Measurements from ENCODE around the gene CYP17A1. TPM values are rescaled to one million over a fixed set of nuclear protein-coding genes. Genes with fewer than 3 reads are reported as not detected.

Gene CYP17A1
- total and polyA plus RNA-seq, 2 donors (not counting 1 experiment from before 2014, with no cell fraction given): not detected

DNA sequence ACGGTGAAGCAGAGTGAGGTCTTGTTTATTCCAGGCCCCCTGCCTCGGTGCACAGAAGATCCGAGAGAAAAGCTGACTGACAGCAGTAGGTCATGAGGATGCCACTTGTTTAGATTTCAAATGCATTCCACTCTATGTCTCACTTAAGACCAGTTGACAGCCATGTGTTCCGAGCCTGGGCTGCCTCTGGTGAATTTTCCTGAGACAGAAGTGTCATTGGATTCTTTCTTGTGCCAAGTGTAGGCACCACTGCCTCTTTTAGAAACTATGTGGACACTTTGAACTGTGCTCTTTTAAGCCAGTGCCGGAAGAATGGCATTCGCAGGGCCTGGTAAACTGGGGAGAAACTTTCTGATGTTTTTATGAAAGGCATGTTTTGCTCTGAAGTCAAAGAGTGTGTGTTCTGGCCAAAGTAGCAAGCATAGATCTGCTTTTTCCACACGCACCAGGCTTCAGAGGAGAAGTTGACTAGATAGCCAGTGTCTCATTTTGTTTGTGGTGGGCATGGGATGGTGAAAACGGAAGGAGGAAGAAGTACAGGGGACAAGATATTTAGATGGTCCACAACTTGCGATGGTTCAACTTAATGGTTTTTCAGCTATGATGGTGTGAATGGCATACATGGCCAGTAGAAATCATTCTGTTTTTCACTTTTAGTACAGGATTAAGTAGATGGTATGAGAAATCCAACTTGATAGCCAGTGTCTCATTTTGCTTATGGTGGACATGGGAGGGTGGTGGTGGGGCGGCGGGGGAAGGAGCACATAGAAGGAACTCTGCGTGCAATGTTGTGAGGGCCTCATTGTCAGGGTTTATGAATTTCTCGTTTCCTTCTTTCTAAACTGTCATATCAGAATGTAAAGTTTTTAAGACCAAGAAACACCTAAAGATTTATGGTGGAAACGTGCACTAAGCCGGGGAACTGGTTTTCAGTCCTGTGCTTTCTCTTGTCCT, 41.5 kb downstream of the CYP17A1 start:
- Histone ChIP-seq H3K36me3 (ENCODE audit: control insufficient read depth, insufficient read depth, low read length) (peaks cover 4% of the 10 kb centered on the region), H4K20me1 (ENCODE audit: control insufficient read depth, extremely low read depth, insufficient read depth, low read length) (no peaks in the 10 kb centered on the region), H3K4me3 (replicated peaks in 1 of 4; ENCODE audit: control extremely low read depth in 1 of 4, insufficient read depth in 1 of 4, low read depth in 3 of 4, low read length in 4 of 4) (no peak overlapping the region), H3K27me3 (ENCODE audit: control insufficient read depth, insufficient read depth, low read length) (no peaks in the 10 kb centered on the region), H3K4me1 (ENCODE audit: control insufficient read depth, extremely low read depth, insufficient read depth, low read length) (peaks cover 10% of the 10 kb centered on the region), H3K79me2 (ENCODE audit: control insufficient read depth, insufficient read depth, low read length) (no peaks in the 10 kb centered on the region), H3K4me2 (ENCODE audit: extremely low read depth, insufficient read depth, low read length) (no peak overlapping the region), H3K9ac (ENCODE audit: insufficient read depth, low read length) (no peak overlapping the region), H3K27ac (ENCODE audit: insufficient read depth, low read length) (no peak overlapping the region), H2AFZ (ENCODE audit: low read length) (no peak overlapping the region), H3K9me3 (ENCODE audit: control insufficient read depth, insufficient read depth, low read depth, low read length) (no peaks in the 10 kb centered on the region)
- DNase-seq (ENCODE audit: low read depth in 2 of 2): no peak
- TF ChIP-seq EZH2 (IDR thresholded peaks at IDR 0.05; ENCODE audit: low read length, missing control alignments) (no peak), CTCF (conservative IDR thresholded peaks at IDR 0.05 in 1 of 2, IDR thresholded peaks at IDR 0.05 in 1 of 2; ENCODE audit: low read depth in 1 of 2, low read length in 2 of 2) (no peak)

- Histone ChIP-seq H3K27ac (ENCODE audit: insufficient read depth, low read length) (no peak overlapping the region), H3K79me2 (ENCODE audit: control insufficient read depth, insufficient read depth, low read length) (peaks cover 2% of the 10 kb centered on the region), H3K4me3 (replicated peaks in 1 of 4; ENCODE audit: control extremely low read depth in 1 of 4, insufficient read depth in 1 of 4, low read depth in 3 of 4, low read length in 4 of 4) (no peak overlapping the region), H3K9ac (ENCODE audit: insufficient read depth, low read length) (no peak overlapping the region), H4K20me1 (ENCODE audit: control insufficient read depth, extremely low read depth, insufficient read depth, low read length) (no peaks in the 10 kb centered on the region), H3K4me2 (ENCODE audit: extremely low read depth, insufficient read depth, low read length) (no peak overlapping the region), H3K9me3 (ENCODE audit: control insufficient read depth, insufficient read depth, low read depth, low read length) (no peaks in the 10 kb centered on the region), H3K27me3 (ENCODE audit: control insufficient read depth, insufficient read depth, low read length) (no peaks in the 10 kb centered on the region), H2AFZ (ENCODE audit: low read length) (no peak overlapping the region), H3K36me3 (ENCODE audit: control insufficient read depth, insufficient read depth, low read length) (no peaks in the 10 kb centered on the region), H3K4me1 (ENCODE audit: control insufficient read depth, extremely low read depth, insufficient read depth, low read length) (peaks cover 10% of the 10 kb centered on the region)
- no peak for DNase-seq (ENCODE audit: low read depth in 2 of 2)
- TF ChIP-seq EZH2 (IDR thresholded peaks at IDR 0.05; ENCODE audit: low read length, missing control alignments): no peak
- TF ChIP-seq CTCF (conservative IDR thresholded peaks at IDR 0.05 in 1 of 2, IDR thresholded peaks at IDR 0.05 in 1 of 2; ENCODE audit: low read depth in 1 of 2, low read length in 2 of 2): no peak
These were observed 45.3 kb downstream of the CYP17A1 start for GRCh38 chr10:102791754-102792395.

- H3K27me3 ChIP-seq (ENCODE audit: control insufficient read depth, insufficient read depth, low read length): no peaks in the 10 kb centered on the region
- no peak overlapping the region for H3K4me2 ChIP-seq (ENCODE audit: extremely low read depth, insufficient read depth, low read length)
- TF ChIP-seq EZH2 (IDR thresholded peaks at IDR 0.05; ENCODE audit: low read length, missing control alignments) (no peak), CTCF (conservative IDR thresholded peaks at IDR 0.05 in 1 of 2, IDR thresholded peaks at IDR 0.05 in 1 of 2; ENCODE audit: low read depth in 1 of 2, low read length in 2 of 2) (no peak)
- H3K27ac ChIP-seq (ENCODE audit: insufficient read depth, low read length): no peak overlapping the region
- peaks cover 3% of the 10 kb centered on the region for H4K20me1 ChIP-seq (ENCODE audit: control insufficient read depth, extremely low read depth, insufficient read depth, low read length)
- H3K9ac ChIP-seq (ENCODE audit: insufficient read depth, low read length): no peak overlapping the region
- no peaks in the 10 kb centered on the region for H3K9me3 ChIP-seq (ENCODE audit: control insufficient read depth, insufficient read depth, low read depth, low read length)
- no peak overlapping the region for H3K4me3 ChIP-seq (replicated peaks in 1 of 4; ENCODE audit: control extremely low read depth in 1 of 4, insufficient read depth in 1 of 4, low read depth in 3 of 4, low read length in 4 of 4)
- H3K79me2 ChIP-seq (ENCODE audit: control insufficient read depth, insufficient read depth, low read length): peaks cover 4% of the 10 kb centered on the region
- no peak overlapping the region for H2AFZ ChIP-seq (ENCODE audit: low read length)
- DNase-seq (ENCODE audit: low read depth in 2 of 2): peak in 1 of 2 donors; percentile 25
- no peaks in the 10 kb centered on the region for H3K36me3 ChIP-seq (ENCODE audit: control insufficient read depth, insufficient read depth, low read length)
- peaks cover 19% of the 10 kb centered on the region for H3K4me1 ChIP-seq (ENCODE audit: control insufficient read depth, extremely low read depth, insufficient read depth, low read length)
These were observed 51.4 kb downstream of the CYP17A1 start for GRCh38 chr10:102785818-102786217.

Data from fibroblast of lung (primary cell).